Suprapubic skin (tissue), 4 donors: ENCODE data around the gene AFF1. TPM values are rescaled to one million over a fixed set of nuclear protein-coding genes. Genes with fewer than 3 reads are reported as not detected.

Source experiments
- DNase-seq, 2 donors: peaks; one replicate each; pipeline ENCODE4 v3.0.0-alpha.2; 2019; ENCODE audit warnings: low spot score in 2 of 2
- H3K27ac ChIP-seq: fragments of 200-600 bp; sonication (generic); one replicate; pipeline ENCODE4 v1.5.1; 2019
- H3K27me3 ChIP-seq: fragments of 200-600 bp; sonication (generic); one replicate; pipeline ENCODE4 v1.5.1; 2019
- H3K36me3 ChIP-seq: fragments of 200-600 bp; sonication (generic); one replicate; pipeline ENCODE4 v1.5.1; 2019
- H3K4me1 ChIP-seq: fragments of 200-600 bp; sonication (generic); one replicate; pipeline ENCODE4 v1.5.1; 2019
- H3K4me3 ChIP-seq: fragments of 200-600 bp; sonication (generic); one replicate; pipeline ENCODE4 v1.5.1; 2019; ENCODE audit warnings: mild to moderate bottlenecking
- H3K9me3 ChIP-seq: fragments of 200-600 bp; sonication (generic); one replicate; pipeline ENCODE4 v1.5.1; 2019
- EP300 ChIP-seq: sonication (generic); formaldehyde crosslinking; IDR thresholded peaks from one replicate; pipeline ENCODE4 v1.6.1; 2017; ENCODE audit warnings: antibody characterized with exemption
- POLR2A ChIP-seq, 2 donors: fragments of 450-650 bp; IDR thresholded peaks; one replicate each; pipeline ENCODE4 v1.6.1; 2017; ENCODE audit warnings: antibody characterized with exemption in 2 of 2, mild to moderate bottlenecking in 2 of 2, moderate library complexity in 2 of 2
- POLR2AphosphoS5 ChIP-seq, 3 donors: sonication (generic); formaldehyde crosslinking; IDR thresholded peaks; one replicate each; pipeline ENCODE4 v1.6.1; 2017; ENCODE audit warnings: antibody characterized with exemption in 3 of 3
- WGBS: methylation state at CpG from one replicate; pipeline ENCODE4 v1.1.5; 2018; 5-methylcytosine and 5-hydroxymethylcytosine counted together
- total RNA-seq, 4 donors: library from RNA; depleted of rRNA; stranded (reverse); fragments of >200 nt; gene quantifications; one replicate each; pipeline ENCODE4 v1.1.0, GENCODE V29; 2016
- TF ChIP-seq, protein P1 (sequence below), 2 donors: fragments of 200-600 bp in 1 of 2; fragments of 450-650 bp in 1 of 2; sonication (generic) in 1 of 2; IDR thresholded peaks; one replicate each; pipeline ENCODE4 v1.5.1; 2016 to 2019; ENCODE audit warnings: antibody characterized with exemption in 2 of 2, mild to moderate bottlenecking in 1 of 2, moderate library complexity in 1 of 2

The AFF1 gene
- total RNA-seq, 4 donors from 2014 or later: 67.2 to 175 (median 103) TPM

DNA sequence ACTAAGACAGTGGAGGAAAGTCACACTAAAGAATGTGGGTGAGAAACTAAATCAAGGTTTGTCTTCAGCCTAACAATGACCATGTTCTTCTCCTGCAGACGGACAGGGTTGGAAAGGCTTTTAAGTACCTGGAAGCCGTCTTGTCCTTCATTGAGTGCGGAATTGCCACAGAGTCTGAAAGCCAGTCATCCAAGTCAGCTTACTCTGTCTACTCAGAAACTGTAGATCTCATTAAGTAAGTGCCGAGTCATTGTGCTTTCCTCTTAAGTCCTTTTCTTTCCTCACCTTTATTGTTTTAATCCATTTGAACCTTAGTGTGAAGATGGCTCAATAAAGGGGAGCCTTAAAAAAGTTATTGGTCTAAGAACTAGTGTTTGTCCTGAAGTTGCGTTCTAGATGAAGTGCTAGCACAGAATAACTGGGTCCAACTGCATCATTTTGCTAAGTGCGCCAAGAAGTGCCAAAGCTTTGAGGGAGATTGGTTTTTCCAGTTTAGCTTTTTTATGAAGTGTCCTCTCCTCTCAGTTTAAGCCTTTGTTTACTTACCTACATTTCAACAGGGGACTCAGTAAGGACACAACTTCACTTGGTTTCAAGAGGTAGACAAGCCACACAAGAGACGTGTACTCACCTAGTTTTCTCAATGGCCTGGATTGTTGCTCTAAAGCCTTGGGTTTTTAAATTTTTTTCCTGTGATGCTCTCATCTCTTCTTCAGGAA lies 196.3 kb downstream of the AFF1 start:
- WGBS: 96% methylated on average over 7 of the region's 7 CpGs
- TF ChIP-seq POLR2A (IDR thresholded peaks at IDR 0.05) (no peak), EP300 (no peak), POLR2AphosphoS5 (IDR thresholded peaks at IDR 0.05) (no peak)
- TF ChIP-seq, protein P1, sequence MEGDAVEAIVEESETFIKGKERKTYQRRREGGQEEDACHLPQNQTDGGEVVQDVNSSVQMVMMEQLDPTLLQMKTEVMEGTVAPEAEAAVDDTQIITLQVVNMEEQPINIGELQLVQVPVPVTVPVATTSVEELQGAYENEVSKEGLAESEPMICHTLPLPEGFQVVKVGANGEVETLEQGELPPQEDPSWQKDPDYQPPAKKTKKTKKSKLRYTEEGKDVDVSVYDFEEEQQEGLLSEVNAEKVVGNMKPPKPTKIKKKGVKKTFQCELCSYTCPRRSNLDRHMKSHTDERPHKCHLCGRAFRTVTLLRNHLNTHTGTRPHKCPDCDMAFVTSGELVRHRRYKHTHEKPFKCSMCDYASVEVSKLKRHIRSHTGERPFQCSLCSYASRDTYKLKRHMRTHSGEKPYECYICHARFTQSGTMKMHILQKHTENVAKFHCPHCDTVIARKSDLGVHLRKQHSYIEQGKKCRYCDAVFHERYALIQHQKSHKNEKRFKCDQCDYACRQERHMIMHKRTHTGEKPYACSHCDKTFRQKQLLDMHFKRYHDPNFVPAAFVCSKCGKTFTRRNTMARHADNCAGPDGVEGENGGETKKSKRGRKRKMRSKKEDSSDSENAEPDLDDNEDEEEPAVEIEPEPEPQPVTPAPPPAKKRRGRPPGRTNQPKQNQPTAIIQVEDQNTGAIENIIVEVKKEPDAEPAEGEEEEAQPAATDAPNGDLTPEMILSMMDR (IDR thresholded peaks at IDR 0.05): no peak
- H3K27me3 ChIP-seq: no peaks in the 10 kb centered on the region
- H3K9me3 ChIP-seq: no peaks in the 10 kb centered on the region
- no peak overlapping the region for H3K27ac ChIP-seq
- DNase-seq: no peak
- H3K36me3 ChIP-seq: peaks cover 100% of the 10 kb centered on the region
- no peak overlapping the region for H3K4me3 ChIP-seq
- no peaks in the 10 kb centered on the region for H3K4me1 ChIP-seq

GRCh38 chr4:87132035-87132434 lies 197.2 kb downstream of the AFF1 start:
- no peak overlapping the region for H3K4me3 ChIP-seq
- peaks cover 100% of the 10 kb centered on the region for H3K36me3 ChIP-seq

DNA sequence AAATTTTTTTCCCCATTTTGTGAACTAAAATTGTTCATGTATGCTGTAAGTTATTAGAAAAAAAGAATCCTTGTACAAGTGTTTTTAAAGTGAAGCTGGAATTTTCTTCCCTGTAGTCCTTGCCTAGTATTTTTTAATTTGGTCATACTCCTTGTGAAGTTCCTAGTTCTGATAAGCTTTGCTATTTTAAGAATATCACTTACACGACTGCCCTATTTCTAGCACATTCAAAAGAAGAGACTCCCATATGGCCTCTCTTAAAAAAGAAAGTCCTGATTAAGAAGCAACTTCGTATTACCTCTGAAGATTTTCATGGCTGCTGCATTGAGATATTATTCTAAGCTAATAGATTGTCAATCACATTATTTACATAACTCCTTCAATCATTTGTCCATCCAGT lies 198.4 kb downstream of the AFF1 start:
- Histone ChIP-seq H3K27me3 (no peaks in the 10 kb centered on the region), H3K36me3 (peaks cover 100% of the 10 kb centered on the region), H3K9me3 (no peaks in the 10 kb centered on the region), H3K4me3 (no peak overlapping the region), H3K27ac (no peak overlapping the region), H3K4me1 (no peaks in the 10 kb centered on the region)
- 88% methylated on average over 2 of the region's 2 CpGs for WGBS
- no peak for TF ChIP-seq POLR2A (IDR thresholded peaks at IDR 0.05)
- TF ChIP-seq POLR2AphosphoS5 (IDR thresholded peaks at IDR 0.05): no peak
- no peak for TF ChIP-seq EP300
- TF ChIP-seq, protein P1 (IDR thresholded peaks at IDR 0.05): no peak
- no peak for DNase-seq

More at GRCh38 chr4:87132035-87132434, 197.2 kb downstream of the AFF1 start:
- H3K27me3 ChIP-seq: no peaks in the 10 kb centered on the region
- 94% methylated on average over 8 of the region's 8 CpGs for WGBS
- H3K9me3 ChIP-seq: no peaks in the 10 kb centered on the region
- no peak for TF ChIP-seq EP300
- TF ChIP-seq, protein P1 (IDR thresholded peaks at IDR 0.05): no peak
- no peak for TF ChIP-seq POLR2A (IDR thresholded peaks at IDR 0.05)
- TF ChIP-seq POLR2AphosphoS5 (IDR thresholded peaks at IDR 0.05): no peak
- no peaks in the 10 kb centered on the region for H3K4me1 ChIP-seq
- no peak overlapping the region for H3K27ac ChIP-seq
- DNase-seq: no peak

DNA sequence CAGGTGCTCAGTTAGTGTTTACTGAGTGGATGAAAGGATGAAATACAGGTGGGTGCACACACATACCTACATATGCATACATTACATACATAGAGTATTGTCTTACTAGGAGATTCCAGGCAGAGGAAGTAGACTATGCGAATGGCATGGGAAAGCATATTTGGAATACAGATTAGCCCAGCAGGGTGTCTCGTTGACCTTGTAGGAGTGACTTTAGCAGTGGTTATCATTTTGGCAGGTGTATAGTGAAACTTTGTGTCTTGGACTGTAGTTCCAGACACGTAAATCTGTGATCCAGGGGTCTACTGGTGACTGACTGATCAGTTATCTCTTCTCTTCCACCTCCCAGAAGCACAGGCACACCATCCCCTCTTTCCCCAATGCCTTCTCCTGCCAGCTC lies 199.3 kb downstream of the AFF1 start:
- Histone ChIP-seq H3K4me1 (no peaks in the 10 kb centered on the region), H3K27ac (no peak overlapping the region), H3K4me3 (no peak overlapping the region), H3K27me3 (no peaks in the 10 kb centered on the region), H3K9me3 (no peaks in the 10 kb centered on the region), H3K36me3 (peaks cover 92% of the 10 kb centered on the region)
- DNase-seq: no peak
- TF ChIP-seq EP300: no peak
- WGBS: 98% methylated on average over 3 of the region's 3 CpGs

- WGBS: 77% methylated on average over 3 of the region's 3 CpGs
- Histone ChIP-seq H3K27me3 (no peaks in the 10 kb centered on the region), H3K27ac (no peak overlapping the region), H3K9me3 (no peaks in the 10 kb centered on the region), H3K4me3 (no peak overlapping the region), H3K36me3 (peaks cover 49% of the 10 kb centered on the region), H3K4me1 (no peaks in the 10 kb centered on the region)
- no peak for DNase-seq
- no peak for TF ChIP-seq POLR2A (IDR thresholded peaks at IDR 0.05)
- TF ChIP-seq, protein P1 (IDR thresholded peaks at IDR 0.05): no peak
- TF ChIP-seq EP300: no peak
- TF ChIP-seq POLR2AphosphoS5 (IDR thresholded peaks at IDR 0.05): no peak
These were observed 206.6 kb downstream of the AFF1 start for GRCh38 chr4:87141428-87141827.
